Activated T-helper 1 cell treated with anti-CD3 and anti-CD28 coated beads, Interleukin-12 subunit alpha, Interleukin-12 subunit beta, Interleukin-2, Interleukin-4 antibody, amounts not matched to agents 30 ng/mL and 10 ng/mL and 1 ng/mL, durations not matched to agents 14 hours and 24 hours and 36 hours (primary cell): Measurements from ENCODE around the gene RMP24.
A peak's percentile ranks its signal among the peaks of the same experiment; 100 is the strongest.

Source experiments
- DNase-seq: peaks from one replicate; pipeline ENCODE4 v3.0.0; 2021; ENCODE audit warnings: low spot score
- H3K27ac Mint-ChIP-seq: one replicate; pipeline ENCODE4 v1.8.0; 2021; ENCODE audit warnings: mild to moderate bottlenecking, mixed read lengths
- H3K27me3 Mint-ChIP-seq: one replicate; pipeline ENCODE4 v1.8.0; 2022; ENCODE audit warnings: mild to moderate bottlenecking, moderate library complexity, mixed read lengths; ENCODE audit not compliant: insufficient read depth
- H3K36me3 Mint-ChIP-seq: one replicate; pipeline ENCODE4 v1.8.0; 2021; ENCODE audit warnings: low read depth, mixed read lengths
- H3K4me1 Mint-ChIP-seq: one replicate; pipeline ENCODE4 v1.8.0; 2021; ENCODE audit warnings: low read depth, mixed read lengths
- H3K4me3 Mint-ChIP-seq: one replicate; pipeline ENCODE4 v1.8.0; 2021; ENCODE audit warnings: mild to moderate bottlenecking, moderate library complexity, mixed read lengths
- H3K9me3 Mint-ChIP-seq: one replicate; pipeline ENCODE4 v1.8.0; 2021; ENCODE audit warnings: mixed read lengths
- intact Hi-C: fragments of 100-400 bp; cut with micrococcal nuclease; formaldehyde crosslinking; loops from one replicate; pipeline ENCODE4 v1.15.1; 2024

RMP24 gene

GRCh38 chr18:35973650-35974049 lies 1.2 kb downstream of the RMP24 start:
- H3K36me3 Mint-ChIP-seq, result peaks cover 35% of the 10 kb centered on the region
- H3K4me3 Mint-ChIP-seq, result peak overlapping the region; percentile 98
- no peaks in the 10 kb centered on the region for H3K9me3 Mint-ChIP-seq
- intact Hi-C loops, result loop anchor here (10.0 kb wide), 5 partner anchors 729 to 1109 kb away; partner anchors contain the start of genes KIAA1328, MAPRE2, TPGS2 and ZNF397
- peaks cover 47% of the 10 kb centered on the region for H3K4me1 Mint-ChIP-seq
- no peak for DNase-seq
- H3K27ac Mint-ChIP-seq, result peak overlapping the region; percentile 94
- no peaks in the 10 kb centered on the region for H3K27me3 Mint-ChIP-seq

GRCh38 chr18:35974181-35974580 lies 1.7 kb downstream of the RMP24 start:
- Mint-ChIP-seq H3K27me3 (no peaks in the 10 kb centered on the region), H3K4me3 (peak overlapping the region; percentile 98), H3K4me1 (peaks cover 47% of the 10 kb centered on the region), H3K27ac (peak overlapping the region; percentile 26), H3K9me3 (no peaks in the 10 kb centered on the region), H3K36me3 (peaks cover 36% of the 10 kb centered on the region)
- intact Hi-C loops, result loop anchor here (10.0 kb wide), 5 partner anchors 729 to 1109 kb away; partner anchors contain the start of genes KIAA1328, MAPRE2, TPGS2 and ZNF397
- no peak for DNase-seq

GRCh38 chr18:35979112-35979511 lies 6.6 kb downstream of the RMP24 start:
- no peak for DNase-seq
- H3K4me3 Mint-ChIP-seq, result no peak overlapping the region
- peaks cover 14% of the 10 kb centered on the region for H3K4me1 Mint-ChIP-seq
- H3K27ac Mint-ChIP-seq, result no peak overlapping the region
- H3K27me3 Mint-ChIP-seq, result no peaks in the 10 kb centered on the region
- H3K36me3 Mint-ChIP-seq, result peaks cover 48% of the 10 kb centered on the region
- intact Hi-C loops, result loop anchor here (5.0 to 10.0 kb wide), 6 partner anchors 148 to 1114 kb away; partner anchors contain the start of genes ELP2, KIAA1328, MAPRE2 and SLC39A6
- no peaks in the 10 kb centered on the region for H3K9me3 Mint-ChIP-seq

DNA sequence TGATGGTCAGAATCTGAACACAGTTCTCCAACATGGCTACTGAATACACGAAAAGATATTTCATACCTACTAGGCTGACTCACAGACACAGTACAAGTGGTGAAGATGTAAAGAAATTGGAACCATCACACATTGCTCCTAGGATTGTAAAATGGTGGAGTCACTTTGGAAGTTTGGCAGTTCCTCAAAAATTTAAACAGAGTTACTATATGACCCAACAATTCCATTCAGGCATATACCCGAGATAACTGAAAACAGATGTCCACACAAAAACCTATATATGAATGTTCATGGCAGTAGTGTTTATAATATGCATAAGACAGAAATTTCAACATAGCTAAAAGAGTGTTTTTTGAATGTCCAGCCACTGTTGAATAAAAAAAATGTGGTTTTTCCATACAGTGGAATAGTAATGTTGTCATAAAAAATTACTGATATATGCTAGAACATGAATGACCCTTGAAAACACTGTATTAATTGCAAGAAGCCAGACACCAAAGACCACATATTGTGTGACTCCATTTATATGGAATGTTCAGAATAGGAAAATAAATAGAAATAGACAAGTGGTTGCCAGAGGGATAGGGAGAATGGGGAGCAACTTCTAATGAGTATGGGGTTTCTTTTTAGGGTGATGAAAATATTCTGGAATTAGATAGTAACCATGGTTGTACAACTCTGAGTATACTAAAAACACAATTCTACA lies 10.1 kb downstream of the RMP24 start:
- no peaks in the 10 kb centered on the region for H3K9me3 Mint-ChIP-seq
- DNase-seq, result no peak
- H3K4me1 Mint-ChIP-seq, result no peaks in the 10 kb centered on the region
- H3K27ac Mint-ChIP-seq, result no peak overlapping the region
- intact Hi-C loops, result no loop called here
- H3K27me3 Mint-ChIP-seq, result no peaks in the 10 kb centered on the region
- H3K4me3 Mint-ChIP-seq, result no peak overlapping the region
- peaks cover 43% of the 10 kb centered on the region for H3K36me3 Mint-ChIP-seq

DNA sequence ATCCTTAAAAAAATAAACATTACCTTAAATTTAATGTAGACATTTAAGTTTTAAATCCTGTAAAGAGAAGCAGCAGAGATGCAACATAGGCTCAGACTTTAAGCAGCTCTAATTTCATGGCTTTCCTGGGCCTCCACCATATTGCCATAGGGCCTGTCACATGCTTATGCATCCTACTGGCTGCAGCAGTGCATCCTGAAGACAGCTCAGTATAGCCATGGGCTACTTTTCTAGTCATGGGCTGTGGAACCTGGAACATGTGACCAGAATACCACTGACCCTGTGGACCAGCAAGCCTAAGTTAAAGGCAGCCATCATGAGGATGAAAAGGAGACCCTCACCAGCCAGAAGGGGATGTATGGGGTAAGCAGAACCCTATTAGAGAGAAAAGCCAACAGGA lies 10.7 kb downstream of the RMP24 start:
- H3K27ac Mint-ChIP-seq, result no peak overlapping the region
- peaks cover 39% of the 10 kb centered on the region for H3K36me3 Mint-ChIP-seq
- intact Hi-C loops, result no loop called here
- no peak for DNase-seq
- H3K27me3 Mint-ChIP-seq, result no peaks in the 10 kb centered on the region
- no peaks in the 10 kb centered on the region for H3K9me3 Mint-ChIP-seq
- no peak overlapping the region for H3K4me3 Mint-ChIP-seq
- no peaks in the 10 kb centered on the region for H3K4me1 Mint-ChIP-seq

GRCh38 chr18:35983818-35984217 lies 11.3 kb downstream of the RMP24 start:
- Mint-ChIP-seq H3K27me3 (no peaks in the 10 kb centered on the region), H3K36me3 (peaks cover 41% of the 10 kb centered on the region), H3K4me3 (no peak overlapping the region), H3K9me3 (no peaks in the 10 kb centered on the region), H3K4me1 (no peaks in the 10 kb centered on the region), H3K27ac (no peak overlapping the region)
- DNase-seq, result no peak
- intact Hi-C loops, result no loop called here

DNA sequence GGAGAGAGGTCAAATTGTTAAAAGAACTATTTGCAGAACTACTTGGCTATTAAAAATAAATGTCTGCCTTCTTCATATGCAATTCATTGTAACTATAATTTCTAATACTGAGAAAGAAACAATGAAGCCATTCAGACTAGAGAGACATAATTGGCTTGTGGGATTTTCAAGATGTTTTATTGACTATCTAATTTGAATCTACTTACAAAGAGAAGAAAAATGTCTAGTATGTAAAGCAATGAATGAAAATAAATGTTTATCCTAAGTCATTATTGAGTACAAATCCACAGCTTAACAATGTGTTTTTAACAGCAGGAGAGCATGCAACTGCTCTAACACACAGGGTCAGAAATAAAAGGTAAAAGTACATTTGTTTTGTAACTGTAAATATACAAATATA lies 19.2 kb downstream of the RMP24 start:
- Mint-ChIP-seq H3K27ac (no peak overlapping the region), H3K4me1 (no peaks in the 10 kb centered on the region), H3K27me3 (no peaks in the 10 kb centered on the region), H3K36me3 (peaks cover 14% of the 10 kb centered on the region), H3K4me3 (no peak overlapping the region), H3K9me3 (no peaks in the 10 kb centered on the region)
- intact Hi-C loops, result no loop called here
- DNase-seq, result no peak

DNA sequence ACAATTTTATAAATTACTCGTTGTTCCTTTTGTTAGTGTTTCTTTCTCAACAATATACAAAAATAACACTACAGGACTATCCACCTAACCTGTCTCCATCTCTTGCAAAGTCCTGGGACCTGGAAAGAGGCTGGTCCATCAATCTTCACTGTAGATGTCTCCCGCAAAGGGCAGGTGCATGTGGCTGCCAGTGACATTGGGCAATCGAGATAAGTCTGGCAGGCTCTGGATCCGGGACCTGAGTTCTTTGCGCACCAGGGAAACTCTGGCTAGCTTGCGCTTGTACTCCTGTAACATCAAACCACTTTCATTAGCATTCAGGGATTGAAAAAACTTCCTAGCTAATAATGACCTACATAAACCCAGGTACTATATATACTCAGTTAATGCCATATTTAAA lies 20.5 kb downstream of the RMP24 start:
- Mint-ChIP-seq H3K27ac (no peak overlapping the region), H3K27me3 (no peaks in the 10 kb centered on the region), H3K4me3 (no peak overlapping the region), H3K36me3 (peaks cover 8% of the 10 kb centered on the region), H3K9me3 (no peaks in the 10 kb centered on the region), H3K4me1 (no peaks in the 10 kb centered on the region)
- intact Hi-C loops, result no loop called here
- no peak for DNase-seq

DNA sequence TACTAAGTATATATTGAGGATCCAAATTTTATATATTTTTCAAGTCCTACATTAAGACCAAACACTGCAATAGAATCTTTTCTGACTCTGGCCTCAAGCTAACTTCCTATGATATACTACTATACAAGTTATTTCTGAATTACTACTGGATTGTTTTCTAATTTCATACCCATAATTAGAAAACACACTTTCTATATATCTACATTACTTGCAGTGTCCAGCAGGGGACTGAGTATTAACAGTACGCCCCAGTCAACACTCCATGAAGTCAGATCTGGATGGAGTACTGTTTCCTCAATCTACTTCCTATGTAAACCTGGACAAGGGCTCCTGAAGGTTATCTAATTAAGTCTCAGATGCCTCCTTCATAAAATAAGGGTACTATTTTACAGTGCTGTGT lies 26.5 kb downstream of the RMP24 start:
- intact Hi-C loops, result no loop called here
- Mint-ChIP-seq H3K4me3 (no peak overlapping the region), H3K36me3 (no peaks in the 10 kb centered on the region), H3K9me3 (no peaks in the 10 kb centered on the region), H3K27ac (no peak overlapping the region), H3K4me1 (no peaks in the 10 kb centered on the region), H3K27me3 (no peaks in the 10 kb centered on the region)
- DNase-seq, result no peak

DNA sequence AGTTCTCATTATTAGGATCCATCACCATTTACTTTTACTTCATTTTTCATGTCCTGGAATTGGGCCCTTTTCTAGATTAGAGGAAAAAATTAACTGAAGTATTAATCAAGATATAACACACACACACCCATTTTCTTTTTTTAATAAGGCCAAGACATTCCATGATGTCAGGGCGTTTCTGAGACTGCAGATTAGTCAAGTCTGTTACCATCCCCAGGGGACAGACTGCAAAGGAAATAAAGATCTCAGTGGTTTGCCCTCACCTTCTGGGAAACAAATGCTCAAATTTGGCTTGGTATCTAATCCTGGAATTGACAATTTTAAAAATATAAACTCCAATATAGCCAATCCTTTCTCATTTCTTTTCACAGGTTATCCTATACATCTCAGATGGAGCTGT lies 27.4 kb downstream of the RMP24 start:
- Mint-ChIP-seq H3K36me3 (no peaks in the 10 kb centered on the region), H3K4me1 (no peaks in the 10 kb centered on the region), H3K27me3 (no peaks in the 10 kb centered on the region), H3K9me3 (no peaks in the 10 kb centered on the region), H3K4me3 (no peak overlapping the region), H3K27ac (no peak overlapping the region)
- intact Hi-C loops, result no loop called here
- no peak for DNase-seq

GRCh38 chr18:36006997-36007396 lies 34.5 kb downstream of the RMP24 start:
- DNase-seq, result no peak
- no peaks in the 10 kb centered on the region for H3K36me3 Mint-ChIP-seq
- no peaks in the 10 kb centered on the region for H3K27me3 Mint-ChIP-seq
- no peak overlapping the region for H3K4me3 Mint-ChIP-seq
- intact Hi-C loops, result no loop called here
- H3K9me3 Mint-ChIP-seq, result no peaks in the 10 kb centered on the region
- H3K4me1 Mint-ChIP-seq, result no peaks in the 10 kb centered on the region
- H3K27ac Mint-ChIP-seq, result no peak overlapping the region

GRCh38 chr18:36009214-36009613 lies 36.7 kb downstream of the RMP24 start:
- Mint-ChIP-seq H3K36me3 (no peaks in the 10 kb centered on the region), H3K9me3 (no peaks in the 10 kb centered on the region), H3K27me3 (no peaks in the 10 kb centered on the region), H3K27ac (no peak overlapping the region), H3K4me1 (no peaks in the 10 kb centered on the region), H3K4me3 (no peak overlapping the region)
- intact Hi-C loops, result no loop called here
- DNase-seq, result no peak

DNA sequence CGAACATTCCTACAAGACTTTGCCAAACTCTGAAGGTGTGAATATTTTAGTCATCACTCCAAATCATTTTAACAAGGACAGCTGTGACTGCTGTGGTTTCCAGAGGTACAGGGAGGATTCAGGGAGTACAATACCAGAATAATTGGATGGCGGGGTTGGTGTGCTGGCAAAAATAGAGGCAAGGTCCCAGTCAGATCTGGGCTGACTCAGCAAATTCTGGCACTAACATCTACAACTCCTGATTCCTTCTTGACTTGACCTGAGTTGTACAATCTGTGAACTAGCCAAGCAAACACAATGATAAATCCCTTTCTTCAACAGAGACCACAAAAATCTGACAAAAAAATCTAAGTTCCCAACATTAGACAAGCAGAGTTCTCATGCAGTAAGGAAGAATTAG lies 40.4 kb downstream of the RMP24 start:
- intact Hi-C loops, result no loop called here
- H3K27me3 Mint-ChIP-seq, result no peaks in the 10 kb centered on the region
- H3K9me3 Mint-ChIP-seq, result no peaks in the 10 kb centered on the region
- no peak overlapping the region for H3K27ac Mint-ChIP-seq
- H3K36me3 Mint-ChIP-seq, result no peaks in the 10 kb centered on the region
- no peak overlapping the region for H3K4me3 Mint-ChIP-seq
- H3K4me1 Mint-ChIP-seq, result no peaks in the 10 kb centered on the region
- DNase-seq, result no peak

- Mint-ChIP-seq H3K27ac (no peak overlapping the region), H3K27me3 (no peaks in the 10 kb centered on the region), H3K9me3 (no peaks in the 10 kb centered on the region), H3K36me3 (no peaks in the 10 kb centered on the region), H3K4me1 (no peaks in the 10 kb centered on the region), H3K4me3 (no peak overlapping the region)
- intact Hi-C loops, result loop anchor here (2.0 to 5.0 kb wide), 2 partner anchors 113 to 172 kb away; partner anchors contain the start of genes ELP2, MOCOS and SLC39A6
- DNase-seq, result no peak
Measured at GRCh38 chr18:36015629-36016028, 43.1 kb downstream of the RMP24 start.
